Astrocyte (in vitro differentiated cells and primary cell): Measurements from ENCODE around the gene CTBP2. TPM values are rescaled to one million over a fixed set of nuclear protein-coding genes. Genes with fewer than 3 reads are reported as not detected.

Experiments used
- DNase-seq: peaks from one replicate; pipeline ENCODE4 v3.0.0-alpha.2; 2010; ENCODE audit warnings: low read depth
- FAIRE-seq: peaks from 2 replicates; lab custom pipeline; 2011; peaks lifted over from hg19 to GRCh38; lab: Jason Lieb, UNC
- H2AFZ ChIP-seq: 2 replicates; pipeline ENCODE4 v1.6.0; 2012; ENCODE audit warnings: low read depth, low read length, inconsistent platforms
- H3K27ac ChIP-seq: 2 replicates; pipeline ENCODE4 v1.5.1; 2011; ENCODE audit warnings: low read depth, low read length, inconsistent platforms
- H3K27me3 ChIP-seq: 2 replicates; pipeline ENCODE4 v1.6.0; 2011; ENCODE audit warnings: low read length, inconsistent platforms; ENCODE audit not compliant: insufficient read depth
- H3K36me3 ChIP-seq: 2 replicates; pipeline ENCODE4 v1.5.1; 2011; ENCODE audit warnings: low read length, inconsistent platforms; ENCODE audit not compliant: insufficient read depth
- H3K4me1 ChIP-seq: 2 replicates; pipeline ENCODE4 v1.5.1; 2011; ENCODE audit warnings: low read length, inconsistent platforms; ENCODE audit not compliant: insufficient read depth
- H3K4me2 ChIP-seq: 2 replicates; pipeline ENCODE4 v1.6.0; 2012; ENCODE audit warnings: low read length, inconsistent platforms
- H3K4me3 ChIP-seq: 2 replicates; pipeline ENCODE4 v1.5.1; 2011; ENCODE audit warnings: low read depth, mild to moderate bottlenecking, low read length, inconsistent platforms; ENCODE audit not compliant: insufficient read depth
- H3K79me2 ChIP-seq: 2 replicates; pipeline ENCODE4 v1.6.0; 2012; ENCODE audit warnings: mild to moderate bottlenecking, low read length, inconsistent platforms; ENCODE audit not compliant: insufficient read depth
- H3K9ac ChIP-seq: 2 replicates; pipeline ENCODE4 v1.6.0; 2012; ENCODE audit warnings: mild to moderate bottlenecking, low read length, inconsistent platforms
- H3K9me3 ChIP-seq: 2 replicates; pipeline ENCODE4 v1.5.1; 2012; ENCODE audit warnings: low read depth, mild to moderate bottlenecking, low read length, inconsistent platforms; ENCODE audit not compliant: insufficient read depth
- H4K20me1 ChIP-seq: 2 replicates; pipeline ENCODE4 v1.6.0; 2012; ENCODE audit warnings: low read length, inconsistent platforms; ENCODE audit not compliant: insufficient read depth
- H3K27ac Mint-ChIP-seq: one replicate; pipeline ENCODE4 v1.8.0; 2021; ENCODE audit warnings: mild to moderate bottlenecking, mixed read lengths; ENCODE audit not compliant: unreplicated experiment
- H3K27me3 Mint-ChIP-seq: one replicate; pipeline ENCODE4 v1.8.0; 2021; ENCODE audit warnings: low read depth, mixed read lengths; ENCODE audit not compliant: unreplicated experiment
- H3K36me3 Mint-ChIP-seq: one replicate; pipeline ENCODE4 v1.8.0; 2021; ENCODE audit warnings: low read depth, mixed read lengths; ENCODE audit not compliant: unreplicated experiment
- H3K4me1 Mint-ChIP-seq: one replicate; pipeline ENCODE4 v1.8.0; 2021; ENCODE audit warnings: low read depth, mixed read lengths; ENCODE audit not compliant: unreplicated experiment
- H3K4me3 Mint-ChIP-seq: one replicate; pipeline ENCODE4 v1.8.0; 2021; ENCODE audit warnings: mild to moderate bottlenecking, moderate library complexity, mixed read lengths; ENCODE audit not compliant: unreplicated experiment
- H3K9me3 Mint-ChIP-seq: one replicate; pipeline ENCODE4 v1.8.0; 2021; ENCODE audit warnings: mild to moderate bottlenecking, mixed read lengths; ENCODE audit not compliant: unreplicated experiment
- CTCF ChIP-seq: IDR thresholded peaks from 2 replicates; pipeline ENCODE4 v1.5.1; 2011; ENCODE audit warnings: low read depth, mild to moderate bottlenecking, inconsistent platforms, low read length, moderate library complexity; ENCODE audit not compliant: insufficient read depth
- EZH2 ChIP-seq: IDR thresholded peaks from 2 replicates; pipeline ENCODE4 v1.6.1; 2012; ENCODE audit warnings: mild to moderate bottlenecking, low read length, inconsistent platforms; ENCODE audit not compliant: insufficient read depth
- total RNA-seq: library from RNA; stranded (reverse); gene quantifications from 2 replicates; pipeline ENCODE4 v1.2.1, GENCODE V29; 2021

CTBP2 gene
- total RNA-seq, 1 donor from 2014 or later, result 109 TPM

DNA sequence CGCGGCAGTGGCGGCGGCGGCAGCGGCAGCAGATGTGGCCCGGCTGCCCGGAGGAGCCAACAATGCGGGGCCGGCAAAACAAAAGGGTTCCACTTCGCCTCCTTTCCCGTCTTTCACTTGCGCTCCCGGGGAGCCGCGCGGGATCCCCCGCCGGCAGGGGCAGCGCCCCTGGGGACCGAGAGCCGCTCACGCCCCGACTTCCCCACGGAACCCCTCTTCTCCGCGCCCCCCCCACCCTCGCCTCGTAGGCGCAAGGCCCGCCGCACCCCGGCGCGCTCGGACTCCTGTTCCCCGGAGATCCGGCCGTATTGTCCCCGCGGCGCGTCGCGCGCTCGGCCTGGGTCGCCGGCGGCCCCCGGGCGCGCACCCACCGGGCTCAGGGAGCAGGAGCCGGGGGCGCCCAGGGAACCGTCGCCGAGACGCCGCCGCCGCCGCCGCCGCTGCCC lies 854 bp downstream of the CTBP2 start:
- H3K27me3 ChIP-seq, result no peaks in the 10 kb centered on the region
- no peak for DNase-seq
- no peak for FAIRE-seq
- H3K4me2 ChIP-seq, result peak overlapping the region; percentile 78
- Mint-ChIP-seq H3K27me3 (no peaks in the 10 kb centered on the region), H3K9me3 (no peaks in the 10 kb centered on the region), H3K4me1 (peaks cover 24% of the 10 kb centered on the region), H3K27ac (no peak overlapping the region), H3K4me3 (peak overlapping the region; percentile 82), H3K36me3 (no peaks in the 10 kb centered on the region)
- peak overlapping the region; percentile 78 for H3K27ac ChIP-seq
- H3K9ac ChIP-seq, result peak overlapping the region; percentile 86
- H2AFZ ChIP-seq, result no peak overlapping the region
- peak overlapping the region; percentile 69 for H3K4me3 ChIP-seq
- TF ChIP-seq EZH2 (no peak), CTCF (no peak)
- H3K4me1 ChIP-seq, result peaks cover 46% of the 10 kb centered on the region
- no peaks in the 10 kb centered on the region for H3K9me3 ChIP-seq
- H3K79me2 ChIP-seq, result peaks cover 45% of the 10 kb centered on the region
- no peaks in the 10 kb centered on the region for H3K36me3 ChIP-seq
- H4K20me1 ChIP-seq, result peaks cover 33% of the 10 kb centered on the region

GRCh38 chr10:125158601-125159485 lies 1.5 kb downstream of the CTBP2 start:
- DNase-seq (peak; percentile 47), FAIRE-seq (no peak)
- Histone ChIP-seq H3K27ac (peak overlapping the region; percentile 78), H3K9me3 (no peaks in the 10 kb centered on the region), H2AFZ (peak overlapping the region; percentile 32), H3K4me1 (peaks cover 52% of the 10 kb centered on the region), H3K79me2 (peaks cover 52% of the 10 kb centered on the region), H3K9ac (peak overlapping the region; percentile 86), H3K4me3 (peak overlapping the region; percentile 69), H4K20me1 (peaks cover 40% of the 10 kb centered on the region), H3K27me3 (no peaks in the 10 kb centered on the region), H3K4me2 (peak overlapping the region; percentile 85), H3K36me3 (no peaks in the 10 kb centered on the region)
- Mint-ChIP-seq H3K9me3 (no peaks in the 10 kb centered on the region), H3K4me1 (peaks cover 30% of the 10 kb centered on the region), H3K27me3 (no peaks in the 10 kb centered on the region), H3K27ac (peak overlapping the region; percentile 94), H3K4me3 (peak overlapping the region; percentile 99), H3K36me3 (no peaks in the 10 kb centered on the region)
- TF ChIP-seq CTCF, result no peak
- no peak for TF ChIP-seq EZH2

- H2AFZ ChIP-seq, result peak overlapping the region; percentile 32
Observed at GRCh38 chr10:125158275-125158600, 2.1 kb downstream of the CTBP2 start.

More at GRCh38 chr10:125158275-125158600, 2.1 kb downstream of the CTBP2 start:
- Histone ChIP-seq H3K36me3 (no peaks in the 10 kb centered on the region), H3K27me3 (no peaks in the 10 kb centered on the region), H3K4me1 (peaks cover 58% of the 10 kb centered on the region), H3K9me3 (no peaks in the 10 kb centered on the region), H3K79me2 (peaks cover 58% of the 10 kb centered on the region), H3K4me2 (peak overlapping the region; percentile 85), H3K4me3 (peak overlapping the region; percentile 68), H3K27ac (peak overlapping the region; percentile 73), H3K9ac (peak overlapping the region; percentile 86), H4K20me1 (peaks cover 46% of the 10 kb centered on the region)
- Mint-ChIP-seq H3K4me3 (peak overlapping the region; percentile 99), H3K27me3 (no peaks in the 10 kb centered on the region), H3K9me3 (no peaks in the 10 kb centered on the region), H3K27ac (peak overlapping the region; percentile 94), H3K4me1 (peaks cover 36% of the 10 kb centered on the region), H3K36me3 (no peaks in the 10 kb centered on the region)
- FAIRE-seq, result no peak
- TF ChIP-seq EZH2 (no peak), CTCF (no peak)
- DNase-seq, result no peak
